GM12872 (cell line): ENCODE results near the gene P2RY14.

Experiments
- TF ChIP-seq, protein P1 (sequence below): IDR thresholded peaks from 3 replicates; pipeline ENCODE4 v1.5.1; 2011; ENCODE audit warnings: low read depth, mild to moderate bottlenecking, low read length, moderate library complexity; ENCODE audit not compliant: insufficient read depth

Gene P2RY14

DNA sequence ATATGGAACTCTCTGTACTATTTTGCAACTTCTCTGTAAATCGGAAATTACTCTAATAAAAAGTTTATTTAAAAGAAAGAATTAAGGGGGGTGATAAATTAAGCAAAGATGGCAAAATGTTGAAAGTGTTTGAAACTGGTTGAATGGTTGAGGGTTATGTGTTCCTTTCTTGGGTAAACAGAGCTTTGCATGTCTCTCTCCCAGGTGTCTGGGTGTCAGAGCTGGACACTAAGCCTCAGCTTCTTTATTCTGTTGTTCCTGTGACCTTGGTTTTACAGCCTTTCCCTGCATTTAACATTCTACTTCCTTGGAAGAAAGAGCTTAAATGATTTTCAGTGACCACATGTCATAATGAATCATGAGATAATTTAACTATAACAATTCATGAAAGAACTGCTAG, 82.5 kb downstream of the P2RY14 start:
- TF ChIP-seq, protein P1, sequence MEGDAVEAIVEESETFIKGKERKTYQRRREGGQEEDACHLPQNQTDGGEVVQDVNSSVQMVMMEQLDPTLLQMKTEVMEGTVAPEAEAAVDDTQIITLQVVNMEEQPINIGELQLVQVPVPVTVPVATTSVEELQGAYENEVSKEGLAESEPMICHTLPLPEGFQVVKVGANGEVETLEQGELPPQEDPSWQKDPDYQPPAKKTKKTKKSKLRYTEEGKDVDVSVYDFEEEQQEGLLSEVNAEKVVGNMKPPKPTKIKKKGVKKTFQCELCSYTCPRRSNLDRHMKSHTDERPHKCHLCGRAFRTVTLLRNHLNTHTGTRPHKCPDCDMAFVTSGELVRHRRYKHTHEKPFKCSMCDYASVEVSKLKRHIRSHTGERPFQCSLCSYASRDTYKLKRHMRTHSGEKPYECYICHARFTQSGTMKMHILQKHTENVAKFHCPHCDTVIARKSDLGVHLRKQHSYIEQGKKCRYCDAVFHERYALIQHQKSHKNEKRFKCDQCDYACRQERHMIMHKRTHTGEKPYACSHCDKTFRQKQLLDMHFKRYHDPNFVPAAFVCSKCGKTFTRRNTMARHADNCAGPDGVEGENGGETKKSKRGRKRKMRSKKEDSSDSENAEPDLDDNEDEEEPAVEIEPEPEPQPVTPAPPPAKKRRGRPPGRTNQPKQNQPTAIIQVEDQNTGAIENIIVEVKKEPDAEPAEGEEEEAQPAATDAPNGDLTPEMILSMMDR: no peak

DNA sequence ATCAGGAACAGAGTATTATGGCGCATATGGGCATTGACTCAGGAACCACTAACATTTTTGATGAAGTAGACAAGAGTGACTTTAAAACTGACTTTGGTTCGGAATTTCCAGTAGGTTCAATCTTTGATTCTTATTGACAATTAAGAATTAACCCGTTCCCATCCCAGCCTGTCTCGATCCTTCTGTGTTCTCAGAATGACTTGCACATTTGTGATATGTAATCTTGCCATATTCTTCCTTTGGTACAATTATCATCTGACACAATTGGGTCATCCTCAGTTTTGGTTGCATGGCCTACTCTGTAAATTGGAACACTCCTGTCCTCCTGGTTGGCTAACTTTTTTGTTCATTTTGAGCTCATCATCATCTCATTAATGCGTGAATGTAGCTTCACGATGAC, 85.8 kb downstream of the P2RY14 start:
- TF ChIP-seq, protein P1: no peak

DNA sequence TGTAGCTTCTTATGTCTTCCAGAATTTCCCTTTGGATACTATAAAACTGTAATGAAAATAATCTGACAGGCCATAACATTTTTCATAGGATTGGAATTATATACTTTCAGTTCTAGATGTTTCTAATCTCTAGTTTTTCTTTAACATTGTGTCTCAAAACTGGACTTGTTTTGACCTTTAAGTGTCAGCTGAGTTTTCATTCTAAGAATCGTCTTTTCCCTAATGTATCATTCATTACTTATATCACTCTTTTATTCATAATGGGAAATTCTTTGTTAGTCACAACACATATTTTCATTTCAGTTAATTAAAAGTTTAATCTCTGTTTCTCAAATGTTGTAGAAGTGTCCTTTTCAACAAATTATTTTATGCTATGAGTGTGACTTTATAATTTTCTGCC, 87.2 kb downstream of the P2RY14 start:
- TF ChIP-seq, protein P1: no peak

DNA sequence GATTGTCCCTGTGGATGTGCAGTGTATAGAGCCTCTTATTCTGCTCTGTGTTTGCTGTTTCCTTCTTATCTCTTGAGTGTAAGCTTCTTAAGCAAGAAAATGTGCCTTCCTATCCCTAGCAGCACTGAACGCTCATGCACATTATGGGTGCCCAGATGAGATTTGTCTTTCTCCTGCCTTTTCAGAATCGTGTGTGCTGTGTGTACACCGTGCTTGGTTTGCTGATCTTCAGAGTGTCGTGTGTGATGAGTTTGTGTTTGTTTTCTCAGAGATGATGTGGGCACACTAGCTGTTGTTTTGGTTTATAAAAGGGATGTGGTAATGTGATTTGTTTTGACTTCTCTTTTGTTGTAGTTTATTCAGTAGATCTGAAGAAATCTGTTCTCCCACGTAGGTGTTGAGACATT, 95.1 kb downstream of the P2RY14 start:
- TF ChIP-seq, protein P1: no peak

DNA sequence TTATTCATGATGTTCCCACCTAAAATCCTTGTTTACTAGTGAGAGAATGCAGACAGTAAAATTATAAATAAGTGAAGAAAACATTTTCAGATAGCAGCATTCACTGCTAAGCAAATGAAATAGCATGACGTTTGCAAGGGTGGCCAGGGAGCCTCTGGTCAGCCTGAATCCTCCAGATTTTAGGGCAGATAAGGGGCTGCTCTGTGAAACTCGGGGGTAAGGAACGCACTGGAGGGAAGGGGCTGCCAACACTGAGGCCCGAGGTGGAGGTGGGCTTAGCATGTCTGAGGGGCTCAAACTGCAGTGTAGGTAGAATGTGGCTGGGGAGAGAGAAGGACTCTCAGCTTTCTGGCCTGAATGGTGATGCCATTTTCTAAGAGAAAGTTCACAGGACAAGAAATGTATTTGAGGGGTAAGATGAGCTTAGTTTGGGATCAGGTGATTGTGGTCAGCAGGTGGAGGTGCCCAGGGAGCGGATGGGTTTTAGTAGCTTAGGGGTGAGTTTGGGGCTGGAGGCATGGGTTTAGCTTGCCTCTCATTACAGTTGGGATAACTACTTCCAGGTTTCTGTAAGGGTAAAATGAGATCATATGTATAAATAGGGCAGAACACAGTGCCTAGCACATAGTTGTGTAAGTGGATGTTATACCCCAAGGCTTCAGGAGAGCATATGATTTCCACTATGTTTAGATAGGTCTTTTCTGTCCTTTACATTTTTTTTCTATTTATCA, 95.8 kb downstream of the P2RY14 start:
- TF ChIP-seq, protein P1: no peak

DNA sequence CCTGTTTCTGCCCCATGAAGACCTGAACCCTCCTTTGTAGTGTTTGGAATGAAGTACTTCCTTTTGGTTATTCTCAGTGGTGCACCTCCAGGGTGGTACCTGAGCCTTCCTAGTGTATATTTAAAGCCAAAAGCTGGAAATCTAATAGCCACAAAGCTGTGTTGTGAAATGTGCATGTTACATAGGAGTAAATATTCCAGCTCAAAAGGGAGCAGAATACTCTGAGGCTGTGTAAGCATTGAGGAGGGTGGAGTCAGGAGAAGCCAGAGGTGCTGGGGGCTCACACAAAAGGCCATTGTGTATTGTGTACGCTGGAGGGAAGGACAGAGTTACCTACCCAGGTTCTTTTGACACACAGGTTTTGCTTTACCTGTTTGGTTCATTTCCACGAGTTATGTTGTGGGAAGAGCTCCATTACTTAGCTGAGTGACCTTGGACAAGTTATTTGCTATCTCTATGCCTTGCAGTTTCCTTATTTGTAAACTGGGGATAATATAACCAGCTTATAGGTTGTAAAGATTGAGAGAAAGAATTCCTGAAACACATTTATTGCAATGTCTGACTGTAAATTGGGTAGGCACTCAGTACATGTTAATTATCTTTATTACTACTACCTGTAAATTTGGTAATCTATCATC, 100.0 kb downstream of the P2RY14 start:
- TF ChIP-seq, protein P1: no peak

DNA sequence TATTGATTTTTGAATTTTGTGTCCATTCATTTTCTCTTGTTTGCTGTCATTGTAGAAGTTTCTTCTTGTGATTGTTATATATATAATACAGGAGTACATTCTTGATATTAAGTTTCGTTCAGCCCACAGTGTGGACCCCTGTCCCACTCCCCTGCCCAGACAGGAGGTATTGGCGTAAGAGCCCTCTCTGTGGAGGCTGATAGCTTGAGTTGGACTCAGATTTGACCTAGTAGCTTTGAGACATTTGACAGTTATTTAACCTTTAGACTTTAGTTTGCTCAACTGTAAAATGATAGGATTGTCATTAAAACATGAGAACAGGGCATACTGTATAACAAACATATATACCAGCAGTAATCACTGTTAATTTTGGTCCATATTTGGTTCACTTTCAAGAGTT, 102.4 kb downstream of the P2RY14 start:
- TF ChIP-seq, protein P1: no peak
